Keratinocyte (primary cell): ENCODE data around the gene ZC3H4. TPM values are rescaled to one million over a fixed set of nuclear protein-coding genes. Genes with fewer than 3 reads are reported as not detected.
"Not testable (repeated sequence)": the region's sequence is repeated elsewhere in the genome, so short reads cannot be mapped to it uniquely, and the experiment has no call there.

Experiments
- DNase-seq: peaks from one replicate; pipeline ENCODE4 v3.0.0-alpha.2; 2011; ENCODE audit warnings: low read depth, missing footprints, low spot score
- FAIRE-seq: peaks from 2 replicates; lab custom pipeline; 2011; peaks lifted over from hg19 to GRCh38; lab: Jason Lieb, UNC
- H2AFZ ChIP-seq: 2 replicates; pipeline ENCODE4 v1.6.0; 2012; ENCODE audit warnings: low read length, control low read depth, inconsistent platforms; ENCODE audit not compliant: control insufficient read depth
- H3K27ac ChIP-seq: 2 replicates; pipeline ENCODE4 v1.5.1; 2011; ENCODE audit warnings: low read length; ENCODE audit not compliant: control insufficient read depth, insufficient read depth
- H3K27me3 ChIP-seq: 3 replicates; pipeline ENCODE4 v1.6.0; 2011; ENCODE audit warnings: low read length; ENCODE audit not compliant: control insufficient read depth, insufficient read depth; ENCODE audit errors: extremely low read depth
- H3K36me3 ChIP-seq, 2 experiments: 2 replicates in 1 of 2; 3 replicates in 1 of 2; pipeline ENCODE4 v1.5.1; 2011; ENCODE audit warnings: low read length in 2 of 2, mild to moderate bottlenecking in 1 of 2; ENCODE audit not compliant: control insufficient read depth in 2 of 2, insufficient read depth in 2 of 2; ENCODE audit errors: extremely low read depth in 1 of 2
- H3K4me1 ChIP-seq: 3 replicates; pipeline ENCODE4 v1.5.1; 2011; ENCODE audit warnings: low read length; ENCODE audit not compliant: control insufficient read depth, insufficient read depth; ENCODE audit errors: extremely low read depth
- H3K4me2 ChIP-seq: 3 replicates; pipeline ENCODE4 v1.6.0; 2011; ENCODE audit warnings: low read depth, low read length; ENCODE audit not compliant: control insufficient read depth, insufficient read depth; ENCODE audit errors: extremely low read depth
- H3K4me3 ChIP-seq, 3 experiments: fragments of 200-600 bp in 1 of 3; sonication (generic) in 1 of 3; 2 replicates in 2 of 3; 3 replicates in 1 of 3; pipeline ENCODE4 v1.5.1; 2011 to 2016; ENCODE audit warnings: low read length in 3 of 3, mild to moderate bottlenecking in 3 of 3, control low read depth in 2 of 3, inconsistent platforms in 1 of 3, low read depth in 1 of 3, mixed read lengths in 1 of 3, mixed run types in 1 of 3, moderate library complexity in 1 of 3; ENCODE audit not compliant: control insufficient read depth in 2 of 3, insufficient read depth in 2 of 3; ENCODE audit errors: extremely low read depth in 1 of 3
- H3K79me2 ChIP-seq: 2 replicates; pipeline ENCODE4 v1.6.0; 2012; ENCODE audit warnings: low read length; ENCODE audit not compliant: control insufficient read depth, insufficient read depth
- H3K9ac ChIP-seq: 3 replicates; pipeline ENCODE4 v1.6.0; 2011; ENCODE audit warnings: low read length; ENCODE audit not compliant: control insufficient read depth, insufficient read depth; ENCODE audit errors: extremely low read depth
- H3K9me1 ChIP-seq: 3 replicates; pipeline ENCODE4 v1.6.0; 2011; ENCODE audit warnings: low read length; ENCODE audit not compliant: control insufficient read depth, insufficient read depth; ENCODE audit errors: extremely low read depth
- H3K9me3 ChIP-seq: 2 replicates; pipeline ENCODE4 v1.5.1; 2012; ENCODE audit warnings: low read depth, low read length; ENCODE audit not compliant: control insufficient read depth
- H4K20me1 ChIP-seq: 3 replicates; pipeline ENCODE4 v1.6.0; 2011; ENCODE audit warnings: low read length; ENCODE audit not compliant: control insufficient read depth, insufficient read depth; ENCODE audit errors: extremely low read depth
- EZH2 ChIP-seq: IDR thresholded peaks from one replicate; pipeline ENCODE4 v1.6.1; 2012; ENCODE audit warnings: inconsistent platforms, mild to moderate bottlenecking, low read length, moderate library complexity
- dilution Hi-C: fragments of 300-500 bp; cut with MboI; formaldehyde crosslinking; loops from one replicate; pipeline ENCODE4 v1.7.0; 2020; ENCODE audit warnings: low sequenced_read_pairs; ENCODE audit not compliant: extremely low pct_ligation_motif_present
- polyA plus RNA-seq, 5 experiments: library from polyadenylated mRNA; depleted of rRNA in 3 of 5; stranded (reverse) in 3 of 5; stranded (forward) in 1 of 5; unstranded in 1 of 5; fragments of >200 nt; gene quantifications; 1 replicate in 1 of 5; 2 replicates in 3 of 5; 3 replicates in 1 of 5; pipeline versions ENCODE4 v1.2.1 to v1.2.3, GENCODE V29; 2011 to 2012; ENCODE audit warnings: missing spikeins in 2 of 5, low read depth in 1 of 5, low replicate concordance in 1 of 5
- TF ChIP-seq, protein P1 (sequence below), 3 experiments: IDR thresholded peaks in 1 of 3; conservative IDR thresholded peaks in 1 of 3; optimal IDR thresholded peaks in 1 of 3; 2 replicates in 2 of 3; 3 replicates in 1 of 3; pipeline versions ENCODE3 to v1.5.1; 2011; ENCODE audit warnings: low read length in 3 of 3, mild to moderate bottlenecking in 3 of 3, moderate library complexity in 2 of 3, control low read depth in 1 of 3, inconsistent platforms in 1 of 3; ENCODE audit not compliant: insufficient read depth in 2 of 3; ENCODE audit errors: extremely low read depth in 1 of 3

The ZC3H4 gene
- polyA plus RNA-seq, 1 donor (not counting 4 experiments of a cell fraction or from before 2014, with no cell fraction given), result 5.6 TPM

DNA sequence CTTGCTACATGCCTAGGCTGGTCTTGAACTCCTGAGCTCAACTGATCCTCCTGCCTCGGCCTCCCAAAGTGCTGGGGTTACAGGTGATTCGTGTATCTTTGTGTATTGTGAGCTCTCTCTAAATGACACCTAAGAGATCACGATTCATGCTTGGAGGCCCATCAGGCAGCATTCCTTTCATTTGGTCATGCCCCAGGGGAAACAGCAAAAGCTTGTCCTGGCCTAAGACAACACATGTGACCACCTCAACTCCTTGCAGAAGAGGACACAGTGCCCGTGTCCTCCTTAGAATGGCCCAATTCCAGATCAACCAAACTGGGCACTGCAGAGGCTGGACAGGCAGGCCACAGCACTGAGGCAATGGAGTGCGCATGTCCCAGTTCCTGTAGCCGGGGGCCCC is 32.5 kb downstream of the ZC3H4 start:
- H3K4me1 ChIP-seq, result peaks cover 6% of the 10 kb centered on the region
- H3K4me3 ChIP-seq, result no peak overlapping the region
- H3K9ac ChIP-seq, result no peak overlapping the region
- H3K27ac ChIP-seq, result no peak overlapping the region
- H3K9me1 ChIP-seq, result no peaks in the 10 kb centered on the region
- no peaks in the 10 kb centered on the region for H3K9me3 ChIP-seq
- FAIRE-seq (no peak), DNase-seq (no peak)
- no peaks in the 10 kb centered on the region for H3K27me3 ChIP-seq
- dilution Hi-C loops, result no loop called here
- TF ChIP-seq EZH2, result no peak
- TF ChIP-seq, protein P1, sequence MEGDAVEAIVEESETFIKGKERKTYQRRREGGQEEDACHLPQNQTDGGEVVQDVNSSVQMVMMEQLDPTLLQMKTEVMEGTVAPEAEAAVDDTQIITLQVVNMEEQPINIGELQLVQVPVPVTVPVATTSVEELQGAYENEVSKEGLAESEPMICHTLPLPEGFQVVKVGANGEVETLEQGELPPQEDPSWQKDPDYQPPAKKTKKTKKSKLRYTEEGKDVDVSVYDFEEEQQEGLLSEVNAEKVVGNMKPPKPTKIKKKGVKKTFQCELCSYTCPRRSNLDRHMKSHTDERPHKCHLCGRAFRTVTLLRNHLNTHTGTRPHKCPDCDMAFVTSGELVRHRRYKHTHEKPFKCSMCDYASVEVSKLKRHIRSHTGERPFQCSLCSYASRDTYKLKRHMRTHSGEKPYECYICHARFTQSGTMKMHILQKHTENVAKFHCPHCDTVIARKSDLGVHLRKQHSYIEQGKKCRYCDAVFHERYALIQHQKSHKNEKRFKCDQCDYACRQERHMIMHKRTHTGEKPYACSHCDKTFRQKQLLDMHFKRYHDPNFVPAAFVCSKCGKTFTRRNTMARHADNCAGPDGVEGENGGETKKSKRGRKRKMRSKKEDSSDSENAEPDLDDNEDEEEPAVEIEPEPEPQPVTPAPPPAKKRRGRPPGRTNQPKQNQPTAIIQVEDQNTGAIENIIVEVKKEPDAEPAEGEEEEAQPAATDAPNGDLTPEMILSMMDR (optimal IDR thresholded peaks at IDR 0.05 in 1 of 3, IDR thresholded peaks at IDR 0.05 in 1 of 3, conservative IDR thresholded peaks at IDR 0.05 in 1 of 3; ENCODE audit: extremely low read depth in 1 of 3, insufficient read depth in 2 of 3, low read length in 3 of 3), result no peak
- peaks cover 1% of the 10 kb centered on the region for H3K79me2 ChIP-seq
- H3K36me3 ChIP-seq, result peaks cover 33 to 39% of the 10 kb centered on the region in 2 experiments
- no peak overlapping the region for H2AFZ ChIP-seq
- no peaks in the 10 kb centered on the region for H4K20me1 ChIP-seq
- H3K4me2 ChIP-seq, result no peak overlapping the region

GRCh38 chr19:47078351-47078750 is 35.2 kb downstream of the ZC3H4 start:
- H3K36me3 ChIP-seq, result peaks cover 40 to 41% of the 10 kb centered on the region in 2 experiments

GRCh38 chr19:47075941-47076340 is 37.6 kb downstream of the ZC3H4 start:
- Histone ChIP-seq H3K4me2 (no peak overlapping the region), H2AFZ (no peak overlapping the region), H3K27ac (no peak overlapping the region), H3K9ac (no peak overlapping the region), H3K27me3 (no peaks in the 10 kb centered on the region), H4K20me1 (no peaks in the 10 kb centered on the region), H3K4me1 (peaks cover 6% of the 10 kb centered on the region), H3K9me1 (no peaks in the 10 kb centered on the region), H3K9me3 (no peaks in the 10 kb centered on the region), H3K4me3 (no peak overlapping the region), H3K36me3 (peaks cover 35 to 48% of the 10 kb centered on the region in 2 experiments), H3K79me2 (peaks cover 16% of the 10 kb centered on the region)
- TF ChIP-seq EZH2, result no peak
- TF ChIP-seq, protein P1 (optimal IDR thresholded peaks at IDR 0.05 in 1 of 3, IDR thresholded peaks at IDR 0.05 in 1 of 3, conservative IDR thresholded peaks at IDR 0.05 in 1 of 3; ENCODE audit: extremely low read depth in 1 of 3, insufficient read depth in 2 of 3, low read length in 3 of 3), result no peak
- FAIRE-seq (no peak), DNase-seq (no peak)
- dilution Hi-C loops, result no loop called here

More at GRCh38 chr19:47078351-47078750, 35.2 kb downstream of the ZC3H4 start:
- H3K4me3 ChIP-seq, H3K4me2 ChIP-seq, H3K4me1 ChIP-seq, DNase-seq, H2AFZ ChIP-seq, H3K27ac ChIP-seq, dilution Hi-C loops, H3K9me3 ChIP-seq, H3K9me1 ChIP-seq, H3K27me3 ChIP-seq, FAIRE-seq, H3K9ac ChIP-seq, H4K20me1 ChIP-seq: not testable (repeated sequence)
- peaks cover 16% of the 10 kb centered on the region for H3K79me2 ChIP-seq
